Measurements from ENCODE around the gene VIT.

The VIT gene, protein sequence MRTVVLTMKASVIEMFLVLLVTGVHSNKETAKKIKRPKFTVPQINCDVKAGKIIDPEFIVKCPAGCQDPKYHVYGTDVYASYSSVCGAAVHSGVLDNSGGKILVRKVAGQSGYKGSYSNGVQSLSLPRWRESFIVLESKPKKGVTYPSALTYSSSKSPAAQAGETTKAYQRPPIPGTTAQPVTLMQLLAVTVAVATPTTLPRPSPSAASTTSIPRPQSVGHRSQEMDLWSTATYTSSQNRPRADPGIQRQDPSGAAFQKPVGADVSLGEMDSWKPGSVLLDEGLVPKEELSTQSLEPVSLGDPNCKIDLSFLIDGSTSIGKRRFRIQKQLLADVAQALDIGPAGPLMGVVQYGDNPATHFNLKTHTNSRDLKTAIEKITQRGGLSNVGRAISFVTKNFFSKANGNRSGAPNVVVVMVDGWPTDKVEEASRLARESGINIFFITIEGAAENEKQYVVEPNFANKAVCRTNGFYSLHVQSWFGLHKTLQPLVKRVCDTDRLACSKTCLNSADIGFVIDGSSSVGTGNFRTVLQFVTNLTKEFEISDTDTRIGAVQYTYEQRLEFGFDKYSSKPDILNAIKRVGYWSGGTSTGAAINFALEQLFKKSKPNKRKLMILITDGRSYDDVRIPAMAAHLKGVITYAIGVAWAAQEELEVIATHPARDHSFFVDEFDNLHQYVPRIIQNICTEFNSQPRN

DNA sequence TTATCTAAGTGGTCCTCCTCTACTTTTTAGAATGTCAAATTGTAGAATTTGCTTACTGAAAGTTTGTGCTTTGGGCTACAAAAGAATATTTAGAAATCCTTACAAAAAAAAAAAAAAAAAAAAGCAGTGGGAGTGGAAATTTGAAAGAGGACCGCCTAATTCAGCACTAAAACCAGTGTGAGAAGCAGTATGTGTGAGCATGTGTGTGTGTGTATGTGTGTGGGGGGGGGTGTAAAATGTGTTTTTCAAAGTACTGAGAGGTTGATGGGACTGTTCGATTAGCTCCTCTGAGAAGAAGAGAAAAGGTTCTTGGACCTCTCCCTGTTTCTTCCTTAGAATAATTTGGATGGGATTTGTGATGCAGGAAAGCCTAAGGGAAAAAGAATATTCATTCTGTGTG, at the start of gene VIT:
VIT (plus strand) TSS at position 175 of the 400 bp plus-strand sequence. CDS start 19,664 bp downstream, outside the sequence.
- DNase-seq (ENCODE audit: low spot score) = no peak

DNA sequence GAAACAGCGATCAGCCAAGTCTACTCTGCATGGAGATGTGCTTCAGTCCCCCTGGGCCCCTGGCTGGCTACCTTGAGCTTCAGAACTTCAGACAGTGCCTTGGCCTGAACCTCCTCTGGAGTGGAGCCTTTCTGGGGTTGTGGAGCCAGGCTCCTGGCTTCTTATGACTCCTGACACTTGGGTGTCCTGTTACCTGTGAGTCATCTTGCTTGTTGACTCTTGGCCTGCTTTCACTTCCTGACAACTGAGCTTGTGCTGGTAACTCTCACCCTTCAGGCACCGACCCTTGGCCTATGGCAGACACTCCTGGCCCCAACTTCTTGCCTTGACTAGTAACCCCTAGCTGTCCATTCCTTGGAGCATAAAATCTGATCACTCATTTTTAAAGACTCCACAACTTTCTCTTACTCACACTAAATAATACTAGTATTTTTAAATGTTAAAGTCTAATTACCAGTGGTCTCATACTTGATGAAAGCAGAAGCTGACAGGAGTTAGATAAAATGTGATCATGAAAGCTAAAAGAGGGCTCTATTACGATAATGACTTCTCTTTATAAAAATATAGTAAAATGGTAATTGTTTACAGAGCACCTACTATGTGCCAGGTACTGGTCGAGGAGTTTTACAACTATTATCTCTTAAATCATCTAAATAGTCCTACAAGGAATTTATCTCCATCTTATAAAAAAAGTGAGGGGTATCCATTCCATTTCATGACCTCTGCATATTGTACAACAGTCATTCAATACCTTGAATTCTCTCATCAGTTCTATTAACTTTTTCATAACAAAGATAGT, 46.3 kb upstream of the VIT start:
- no peak for DNase-seq (ENCODE audit: low spot score)

GRCh38 chr2:36653155-36653554, 43.4 kb upstream of the VIT start:
- no peak for DNase-seq (ENCODE audit: low spot score)

- DNase-seq (ENCODE audit: low spot score) = no peak
Measured at GRCh38 chr2:36653967-36654694, 42.4 kb upstream of the VIT start.

- no peak for DNase-seq (ENCODE audit: low spot score)
Measured at GRCh38 chr2:36655453-36655852, 41.1 kb upstream of the VIT start.

DNA sequence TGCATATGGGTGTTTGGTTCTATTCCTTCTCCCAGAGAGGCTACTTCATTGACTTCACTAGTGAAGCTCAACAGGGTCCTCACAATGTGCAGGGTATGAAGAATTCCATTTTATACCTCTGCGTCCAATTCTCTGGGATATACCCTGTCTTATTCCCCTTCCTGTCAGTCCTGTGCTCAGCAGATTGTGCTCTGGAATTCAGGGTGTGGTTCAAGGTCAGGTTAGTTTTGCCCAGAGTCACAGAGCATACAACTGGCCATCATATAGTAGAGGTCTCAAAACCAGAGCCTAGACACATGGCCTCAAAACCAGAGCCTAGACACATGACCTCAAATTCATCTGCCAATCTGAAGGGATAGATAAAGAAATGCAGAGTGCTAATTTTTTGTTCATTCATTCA, 38.8 kb upstream of the VIT start:
- DNase-seq (ENCODE audit: low spot score) = no peak

GRCh38 chr2:36658277-36658748, 38.2 kb upstream of the VIT start:
- no peak for DNase-seq (ENCODE audit: low spot score)

- DNase-seq (ENCODE audit: low spot score) = no peak
Measured at GRCh38 chr2:36659218-36659617, 37.3 kb upstream of the VIT start.

GRCh38 chr2:36659872-36660312, 36.6 kb upstream of the VIT start:
- DNase-seq (ENCODE audit: low spot score) = no peak

GRCh38 chr2:36662638-36663037, 33.9 kb upstream of the VIT start:
- no peak for DNase-seq (ENCODE audit: low spot score)

- no peak for DNase-seq (ENCODE audit: low spot score)
Measured at GRCh38 chr2:36663295-36663694, 33.2 kb upstream of the VIT start.

- peak; percentile 58 for DNase-seq (ENCODE audit: low spot score)
Measured at GRCh38 chr2:36663851-36664695, 32.4 kb upstream of the VIT start.

- no peak for DNase-seq (ENCODE audit: low spot score)
Measured at GRCh38 chr2:36664696-36665076, 31.8 kb upstream of the VIT start.

- DNase-seq (ENCODE audit: low spot score) = no peak
Measured at GRCh38 chr2:36667931-36668330, 28.6 kb upstream of the VIT start.

DNA sequence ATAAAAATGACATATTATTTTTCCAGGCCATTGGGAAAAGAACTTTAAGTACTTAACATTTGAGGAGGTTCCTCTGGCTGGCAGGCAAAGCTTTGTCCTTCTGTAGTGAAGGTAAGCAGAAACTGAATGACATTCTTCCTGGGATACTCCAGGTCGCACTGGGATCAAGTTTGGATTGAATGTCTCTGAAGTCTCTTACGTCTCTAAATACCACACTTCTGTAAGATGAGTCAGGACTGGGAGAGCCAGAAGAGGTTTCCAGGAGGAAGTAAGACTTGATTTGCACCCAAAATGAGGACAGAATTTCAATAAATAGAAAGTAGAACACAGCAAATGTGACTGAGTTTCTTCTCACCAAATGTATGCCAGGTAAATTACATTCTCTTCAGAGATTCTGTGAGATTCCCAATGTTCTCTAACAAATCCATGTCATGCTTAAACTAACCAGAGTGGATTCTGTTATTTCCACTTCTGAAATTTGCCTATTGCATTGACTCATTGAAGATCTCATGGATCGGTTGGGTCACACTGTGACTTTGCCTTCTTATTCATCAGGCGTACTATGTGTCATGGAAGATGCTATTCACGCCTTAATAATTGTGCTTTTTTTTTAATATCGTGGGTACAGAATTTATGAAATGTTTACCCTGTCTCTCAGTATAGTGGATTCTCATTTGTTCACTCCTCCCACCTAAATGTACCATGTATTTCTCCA, 25.5 kb upstream of the VIT start:
- no peak for DNase-seq (ENCODE audit: low spot score)

GRCh38 chr2:36671731-36672130, 24.8 kb upstream of the VIT start:
- DNase-seq (ENCODE audit: low spot score) = no peak

- no peak for DNase-seq (ENCODE audit: low spot score)
Measured at GRCh38 chr2:36672199-36672598, 24.3 kb upstream of the VIT start.

- DNase-seq (ENCODE audit: low spot score) = no peak
Measured at GRCh38 chr2:36675579-36676282, 20.8 kb upstream of the VIT start.

DNA sequence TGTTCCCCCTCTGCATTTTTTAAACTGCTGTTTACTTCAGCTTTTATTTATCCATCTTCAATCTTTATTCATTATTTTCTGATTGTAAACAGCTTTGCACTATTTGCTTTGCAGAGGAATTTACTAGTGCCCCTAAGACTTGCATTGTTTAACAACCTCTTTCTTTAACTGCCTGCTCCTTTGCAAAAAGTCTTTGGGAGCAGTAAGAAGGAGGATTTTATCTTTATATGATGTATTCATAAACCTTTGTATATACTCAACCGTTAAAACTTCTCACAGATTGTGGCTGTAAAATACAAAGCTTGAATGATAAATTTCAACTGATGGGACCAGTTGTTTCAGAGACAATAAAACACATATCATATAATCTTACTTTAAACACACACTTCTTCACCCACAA, 20.1 kb upstream of the VIT start:
- no peak for DNase-seq (ENCODE audit: low spot score)

DNA sequence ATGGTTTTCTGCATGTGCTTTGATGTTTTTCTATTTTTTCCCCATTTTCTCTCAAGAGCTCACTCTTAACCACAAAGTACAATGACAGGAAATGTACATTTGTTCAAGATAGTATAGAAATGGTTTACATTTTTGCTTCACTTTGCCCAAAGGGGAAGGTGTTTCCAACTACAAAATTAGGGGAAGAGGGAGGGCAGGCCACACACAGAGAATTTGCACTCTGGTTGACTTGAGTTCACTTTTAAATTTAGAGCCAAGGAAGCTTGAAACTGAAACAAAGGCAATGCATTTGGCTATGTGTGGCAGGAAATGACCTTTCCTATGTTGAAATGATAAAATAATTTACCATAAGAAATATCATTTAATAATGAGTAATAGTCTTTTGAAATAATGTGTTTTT, 19.1 kb upstream of the VIT start:
- no peak for DNase-seq (ENCODE audit: low spot score)
